Trophoblast cell (in vitro differentiated cells and primary cell): ENCODE measurements around the gene ZNF407.
A peak's percentile ranks its signal among the peaks of the same experiment; 100 is the strongest.

Experiments
- DNase-seq, 2 donors: peaks; one replicate each; pipeline ENCODE4 v3.0.0-alpha.2; 2016
- H2AFZ ChIP-seq: 2 replicates; pipeline ENCODE4 v1.6.1; 2013; ENCODE audit warnings: low read length, moderate library complexity, mild to moderate bottlenecking; ENCODE audit not compliant: insufficient read depth, poor library complexity
- H2AK5ac ChIP-seq: 2 replicates; pipeline ENCODE4 v1.6.1; 2013; ENCODE audit warnings: mild to moderate bottlenecking, low read length
- H2BK120ac ChIP-seq: 2 replicates; pipeline ENCODE4 v1.6.1; 2013; ENCODE audit warnings: low read length, mild to moderate bottlenecking, moderate library complexity; ENCODE audit not compliant: insufficient read depth, poor library complexity
- H2BK12ac ChIP-seq: 2 replicates; pipeline ENCODE4 v1.6.1; 2013; ENCODE audit warnings: mild to moderate bottlenecking, low read length, moderate library complexity
- H2BK5ac ChIP-seq: 2 replicates; pipeline ENCODE4 v1.6.1; 2013; ENCODE audit warnings: low read length, low read depth, moderate library complexity, mild to moderate bottlenecking; ENCODE audit not compliant: poor library complexity
- H3K14ac ChIP-seq: 2 replicates; pipeline ENCODE4 v1.6.1; 2013; ENCODE audit warnings: mild to moderate bottlenecking, low read length
- H3K18ac ChIP-seq: 2 replicates; pipeline ENCODE4 v1.6.1; 2013; ENCODE audit warnings: mild to moderate bottlenecking, low read length
- H3K23ac ChIP-seq: 2 replicates; pipeline ENCODE4 v1.6.1; 2013; ENCODE audit warnings: low read length
- H3K27ac ChIP-seq: 2 replicates; pipeline ENCODE4 v1.5.1; 2013; ENCODE audit warnings: low read depth, mild to moderate bottlenecking, inconsistent platforms, low read length, moderate library complexity
- H3K27me3 ChIP-seq: 2 replicates; pipeline ENCODE4 v1.6.1; 2013; ENCODE audit warnings: inconsistent platforms, mild to moderate bottlenecking, low read length, moderate library complexity; ENCODE audit not compliant: insufficient read depth
- H3K36me3 ChIP-seq, 2 experiments: 1 replicate in 1 of 2; 2 replicates in 1 of 2; pipeline ENCODE4 v1.6.1; 2013; ENCODE audit warnings: low read length in 2 of 2, mild to moderate bottlenecking in 2 of 2, moderate library complexity in 1 of 2; ENCODE audit not compliant: insufficient read depth in 2 of 2, control insufficient read depth in 1 of 2
- H3K4ac ChIP-seq: 2 replicates; pipeline ENCODE4 v1.6.1; 2013; ENCODE audit warnings: low read depth, mild to moderate bottlenecking, low read length, moderate library complexity
- H3K4me1 ChIP-seq, 2 experiments: 1 replicate in 1 of 2; 2 replicates in 1 of 2; pipeline ENCODE4 v1.6.1; 2013; ENCODE audit warnings: low read length in 2 of 2, mild to moderate bottlenecking in 2 of 2, moderate library complexity in 1 of 2; ENCODE audit not compliant: insufficient read depth in 2 of 2, control insufficient read depth in 1 of 2
- H3K4me2 ChIP-seq: 2 replicates; pipeline ENCODE4 v1.6.1; 2013; ENCODE audit warnings: inconsistent platforms, mild to moderate bottlenecking, low read length, moderate library complexity
- H3K4me3 ChIP-seq: 2 replicates; pipeline ENCODE4 v1.5.1; 2013; ENCODE audit warnings: mild to moderate bottlenecking, low read depth, low read length, inconsistent platforms
- H3K79me1 ChIP-seq: one replicate; pipeline ENCODE4 v1.6.1; 2013; ENCODE audit warnings: low read length
- H3K79me2 ChIP-seq: 2 replicates; pipeline ENCODE4 v1.6.1; 2013; ENCODE audit warnings: low read length, mild to moderate bottlenecking; ENCODE audit not compliant: control insufficient read depth, insufficient read depth, poor library complexity
- H3K9ac ChIP-seq: 2 replicates; pipeline ENCODE4 v1.6.1; 2013; ENCODE audit warnings: mild to moderate bottlenecking, low read length
- H3K9me3 ChIP-seq: 2 replicates; pipeline ENCODE4 v1.6.1; 2013; ENCODE audit warnings: low read depth, mild to moderate bottlenecking, control low read depth, inconsistent platforms, low read length; ENCODE audit not compliant: insufficient read depth
- H4K12ac ChIP-seq: 2 replicates; pipeline ENCODE4 v1.6.1; 2013; ENCODE audit warnings: low read depth, mild to moderate bottlenecking, low read length, moderate library complexity
- H4K8ac ChIP-seq: 2 replicates; pipeline ENCODE4 v1.6.1; 2013; ENCODE audit warnings: low read depth, mild to moderate bottlenecking, low read length, moderate library complexity
- H4K91ac ChIP-seq: one replicate; pipeline ENCODE4 v1.6.1; 2013; ENCODE audit warnings: low read depth, mild to moderate bottlenecking, low read length, moderate library complexity
- WGBS: extraction: QIAGEN DNeasy Blood & Tissue Kit; methylation state at CpG from one replicate; pipeline ENCODE4 v1.1.7; 2013; ENCODE audit warnings: missing lambda C conversion rate; ENCODE audit not compliant: insufficient read length, insufficient coverage; ENCODE audit errors: extremely low coverage; 5-methylcytosine and 5-hydroxymethylcytosine counted together

ZNF407 gene

GRCh38 chr18:74961596-74961995, 363.9 kb downstream of the ZNF407 start:
- whole genome bisulfite sequencing, result no CpG with 5 or more reads among the region's 6 CpGs
- Histone ChIP-seq H3K27ac (no peak overlapping the region), H2BK5ac (no peak overlapping the region), H4K12ac (no peak overlapping the region), H3K79me1 (no peaks in the 10 kb centered on the region), H3K14ac (no peak overlapping the region), H2BK12ac (no peak overlapping the region), H3K4me1 (no peaks in the 10 kb centered on the region), H3K9ac (no peak overlapping the region), H4K91ac (no peak overlapping the region), H3K23ac (no peak overlapping the region), H2AK5ac (no peak overlapping the region), H3K9me3 (peaks cover 1% of the 10 kb centered on the region), H3K27me3 (no peaks in the 10 kb centered on the region), H3K4me3 (no peak overlapping the region), H3K4ac (no peak overlapping the region), H3K4me2 (no peak overlapping the region), H3K79me2 (no peaks in the 10 kb centered on the region), H3K36me3 (peaks cover 0 to 2% of the 10 kb centered on the region in 2 experiments), H4K8ac (no peak overlapping the region), H2BK120ac (no peak overlapping the region), H3K18ac (no peak overlapping the region), H2AFZ (no peak overlapping the region)
- no peak for DNase-seq

GRCh38 chr18:74963820-74964446, 366.3 kb downstream of the ZNF407 start:
- no peak overlapping the region for H2BK120ac ChIP-seq
- H3K27ac ChIP-seq, result no peak overlapping the region
- H2AFZ ChIP-seq, result no peak overlapping the region
- WGBS, result no CpG with 5 or more reads among the region's 7 CpGs
- H4K8ac ChIP-seq, result no peak overlapping the region
- no peak overlapping the region for H3K14ac ChIP-seq
- no peaks in the 10 kb centered on the region for H3K4me1 ChIP-seq
- no peak overlapping the region for H3K4me3 ChIP-seq
- no peak overlapping the region for H3K18ac ChIP-seq
- H3K9ac ChIP-seq, result no peak overlapping the region
- no peak overlapping the region for H2BK5ac ChIP-seq
- no peaks in the 10 kb centered on the region for H3K36me3 ChIP-seq
- no peak overlapping the region for H3K4me2 ChIP-seq
- no peak overlapping the region for H2AK5ac ChIP-seq
- H2BK12ac ChIP-seq, result no peak overlapping the region
- H4K91ac ChIP-seq, result no peak overlapping the region
- no peak overlapping the region for H3K4ac ChIP-seq
- H3K23ac ChIP-seq, result no peak overlapping the region
- no peak overlapping the region for H4K12ac ChIP-seq
- no peaks in the 10 kb centered on the region for H3K27me3 ChIP-seq
- no peaks in the 10 kb centered on the region for H3K9me3 ChIP-seq
- peak in 1 of 2 donors; percentile 63 for DNase-seq
- no peaks in the 10 kb centered on the region for H3K79me2 ChIP-seq
- H3K79me1 ChIP-seq, result no peaks in the 10 kb centered on the region

DNA sequence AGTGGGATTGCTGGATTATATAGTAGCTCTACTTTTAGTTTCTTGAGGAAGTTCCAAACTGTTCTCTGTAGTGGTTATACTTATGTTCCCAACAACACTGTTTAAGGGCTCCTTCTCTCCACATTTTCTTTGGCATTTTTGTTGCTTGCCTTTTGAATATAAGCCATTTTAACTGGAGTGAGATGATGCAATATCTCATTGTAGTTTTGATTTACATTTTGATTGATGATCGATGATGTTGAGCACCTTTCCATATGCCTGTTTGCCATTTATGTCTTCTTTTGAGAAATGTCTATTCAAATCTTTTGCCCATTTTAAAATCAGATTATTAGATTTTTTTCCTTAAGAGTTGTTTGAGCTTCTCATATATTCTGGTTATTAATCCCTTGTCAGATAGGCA, 368.0 kb downstream of the ZNF407 start:
- Histone ChIP-seq H3K23ac (no peak overlapping the region), H3K9ac (no peak overlapping the region), H3K4me2 (no peak overlapping the region), H3K79me1 (no peaks in the 10 kb centered on the region), H4K91ac (no peak overlapping the region), H3K36me3 (no peaks in the 10 kb centered on the region), H3K4me1 (no peaks in the 10 kb centered on the region), H3K79me2 (no peaks in the 10 kb centered on the region), H3K4me3 (no peak overlapping the region), H2BK5ac (no peak overlapping the region), H2AK5ac (no peak overlapping the region), H3K18ac (no peak overlapping the region), H3K9me3 (no peaks in the 10 kb centered on the region), H3K27me3 (no peaks in the 10 kb centered on the region), H3K14ac (no peak overlapping the region), H2BK120ac (no peak overlapping the region), H3K27ac (no peak overlapping the region), H2BK12ac (no peak overlapping the region), H2AFZ (no peak overlapping the region), H3K4ac (no peak overlapping the region), H4K8ac (no peak overlapping the region), H4K12ac (no peak overlapping the region)
- WGBS, result no CpG with 5 or more reads among the region's 1 CpG
- no peak for DNase-seq

GRCh38 chr18:74967438-74967837, 369.8 kb downstream of the ZNF407 start:
- H4K8ac ChIP-seq, result no peak overlapping the region
- no peak overlapping the region for H3K18ac ChIP-seq
- H3K4me1 ChIP-seq, result peaks cover 0 to 1% of the 10 kb centered on the region in 2 experiments
- no peak overlapping the region for H2BK12ac ChIP-seq
- no peaks in the 10 kb centered on the region for H3K79me2 ChIP-seq
- no CpG with 5 or more reads among the region's 3 CpGs for WGBS
- DNase-seq, result no peak
- H4K12ac ChIP-seq, result no peak overlapping the region
- no peak overlapping the region for H3K14ac ChIP-seq
- H3K23ac ChIP-seq, result no peak overlapping the region
- no peak overlapping the region for H2AFZ ChIP-seq
- no peak overlapping the region for H3K27ac ChIP-seq
- no peak overlapping the region for H3K4me2 ChIP-seq
- no peaks in the 10 kb centered on the region for H3K79me1 ChIP-seq
- no peaks in the 10 kb centered on the region for H3K36me3 ChIP-seq
- no peak overlapping the region for H2AK5ac ChIP-seq
- no peak overlapping the region for H3K4me3 ChIP-seq
- no peak overlapping the region for H2BK120ac ChIP-seq
- no peaks in the 10 kb centered on the region for H3K27me3 ChIP-seq
- no peak overlapping the region for H2BK5ac ChIP-seq
- H3K9ac ChIP-seq, result no peak overlapping the region
- no peak overlapping the region for H3K4ac ChIP-seq
- no peaks in the 10 kb centered on the region for H3K9me3 ChIP-seq
- H4K91ac ChIP-seq, result no peak overlapping the region
